Fibroblast of lung (primary cell): ENCODE results near the gene NRDC. TPM values are rescaled to one million over a fixed set of nuclear protein-coding genes. Genes with fewer than 3 reads are reported as not detected.
"Not testable (repeated sequence)": the region's sequence is repeated elsewhere in the genome, so short reads cannot be mapped to it uniquely, and the experiment has no call there.

ENCODE experiments used
- DNase-seq, 2 donors: peaks; one replicate each; pipeline versions ENCODE4 v3.0.0 to v3.0.0-alpha.2; 2010; ENCODE audit warnings: low read depth in 2 of 2
- H2AFZ ChIP-seq: 2 replicates; pipeline ENCODE4 v1.5.1; 2012; ENCODE audit warnings: low read length, control low read depth, inconsistent platforms
- H3K27ac ChIP-seq: 2 replicates; pipeline ENCODE4 v1.5.1; 2011; ENCODE audit warnings: low read length, control low read depth; ENCODE audit not compliant: insufficient read depth
- H3K27me3 ChIP-seq: 2 replicates; pipeline ENCODE4 v1.5.1; 2011; ENCODE audit warnings: mild to moderate bottlenecking, low read length; ENCODE audit not compliant: control insufficient read depth, insufficient read depth
- H3K36me3 ChIP-seq: 2 replicates; pipeline ENCODE4 v1.5.1; 2011; ENCODE audit warnings: low read length; ENCODE audit not compliant: control insufficient read depth, insufficient read depth
- H3K4me1 ChIP-seq: 2 replicates; pipeline ENCODE4 v1.5.1; 2011; ENCODE audit warnings: low read length; ENCODE audit not compliant: control insufficient read depth, insufficient read depth; ENCODE audit errors: extremely low read depth
- H3K4me2 ChIP-seq: 2 replicates; pipeline ENCODE4 v1.5.1; 2011; ENCODE audit warnings: low read length, control low read depth; ENCODE audit not compliant: insufficient read depth; ENCODE audit errors: extremely low read depth
- H3K4me3 ChIP-seq, 4 experiments: fragments of 200-600 bp in 1 of 4; sonication (generic) in 1 of 4; replicated peaks in 1 of 4; 2 replicates each; pipeline ENCODE4 v1.5.1; 2011 to 2016; ENCODE audit warnings: low read length in 4 of 4, low read depth in 3 of 4, mild to moderate bottlenecking in 3 of 4, control low read depth in 2 of 4, inconsistent platforms in 1 of 4, mixed read lengths in 1 of 4; ENCODE audit not compliant: insufficient read depth in 1 of 4; ENCODE audit errors: control extremely low read depth in 1 of 4
- H3K79me2 ChIP-seq: 2 replicates; pipeline ENCODE4 v1.5.1; 2012; ENCODE audit warnings: mild to moderate bottlenecking, low read length, inconsistent platforms; ENCODE audit not compliant: control insufficient read depth, insufficient read depth
- H3K9ac ChIP-seq: 2 replicates; pipeline ENCODE4 v1.5.1; 2011; ENCODE audit warnings: mild to moderate bottlenecking, low read length, control low read depth; ENCODE audit not compliant: insufficient read depth
- H3K9me3 ChIP-seq: 2 replicates; pipeline ENCODE4 v1.5.1; 2012; ENCODE audit warnings: low read depth, low read length; ENCODE audit not compliant: control insufficient read depth, insufficient read depth
- H4K20me1 ChIP-seq: 2 replicates; pipeline ENCODE4 v1.5.1; 2011; ENCODE audit warnings: low read length; ENCODE audit not compliant: control insufficient read depth, insufficient read depth; ENCODE audit errors: extremely low read depth
- CTCF ChIP-seq, 2 donors: IDR thresholded peaks in 1 of 2; conservative IDR thresholded peaks in 1 of 2; 1 replicate in 1 of 2; 2 replicates in 1 of 2; pipeline ENCODE4 v1.5.1; 2011 to 2012; ENCODE audit warnings: low read length in 2 of 2, control low read depth in 1 of 2, inconsistent platforms in 1 of 2, low read depth in 1 of 2, mild to moderate bottlenecking in 1 of 2
- EZH2 ChIP-seq: IDR thresholded peaks from 2 replicates; pipeline ENCODE4 v1.5.1; 2012; ENCODE audit warnings: low read length, control low read depth, mild to moderate bottlenecking; ENCODE audit errors: missing control alignments
- polyA plus RNA-seq, 2 donors: library from polyadenylated mRNA; depleted of rRNA in 1 of 2; stranded (reverse) in 1 of 2; unstranded in 1 of 2; fragments of >200 nt; gene quantifications; 2 replicates each; pipeline ENCODE4 v1.2.1, GENCODE V29; 2011 to 2012; ENCODE audit warnings: missing spikeins in 1 of 2
- total RNA-seq: library from RNA; depleted of rRNA; stranded (reverse); fragments of >200 nt; gene quantifications from 2 replicates; pipeline ENCODE4 v1.2.1, GENCODE V29; 2014

The NRDC gene
- total and polyA plus RNA-seq, 2 donors (not counting 1 experiment from before 2014, with no cell fraction given): 116 to 142 TPM

GRCh38 chr1:51877434-51878307, 856 bp downstream of the NRDC start:
- Histone ChIP-seq H3K79me2 (peaks cover 55% of the 10 kb centered on the region), H4K20me1 (no peaks in the 10 kb centered on the region), H3K4me3 (peak overlapping the region; percentile 73 to 100 (median 94)), H3K36me3 (peaks cover 1% of the 10 kb centered on the region), H3K9ac (peak overlapping the region; percentile 95), H3K9me3 (no peaks in the 10 kb centered on the region), H2AFZ (no peak overlapping the region), H3K27me3 (no peaks in the 10 kb centered on the region), H3K4me1 (peaks cover 2% of the 10 kb centered on the region), H3K4me2 (peak overlapping the region; percentile 64), H3K27ac (peak overlapping the region; percentile 98)
- no peak for TF ChIP-seq CTCF (conservative IDR thresholded peaks at IDR 0.05 in 1 of 2, IDR thresholded peaks at IDR 0.05 in 1 of 2; ENCODE audit: low read depth in 1 of 2, low read length in 2 of 2)
- TF ChIP-seq EZH2: no peak
- DNase-seq: peak; percentile 38 to 55

- peak overlapping the region; percentile 70 for H3K4me2 ChIP-seq
- no peak overlapping the region for H3K9ac ChIP-seq
- peak overlapping the region in 2 of 4 experiments; percentile 1 to 100 for H3K4me3 ChIP-seq
- H3K36me3 ChIP-seq: peaks cover 1% of the 10 kb centered on the region
- H3K27me3 ChIP-seq: no peaks in the 10 kb centered on the region
- no peak overlapping the region for H2AFZ ChIP-seq
- no peak for DNase-seq
- no peaks in the 10 kb centered on the region for H4K20me1 ChIP-seq
- H3K27ac ChIP-seq: no peak overlapping the region
- peaks cover 73% of the 10 kb centered on the region for H3K79me2 ChIP-seq
- no peak for TF ChIP-seq CTCF (conservative IDR thresholded peaks at IDR 0.05 in 1 of 2, IDR thresholded peaks at IDR 0.05 in 1 of 2; ENCODE audit: low read depth in 1 of 2, low read length in 2 of 2)
- TF ChIP-seq EZH2: no peak
- peaks cover 2% of the 10 kb centered on the region for H3K4me1 ChIP-seq
- H3K9me3 ChIP-seq: no peaks in the 10 kb centered on the region
These were observed 2.7 kb downstream of the NRDC start for GRCh38 chr1:51875836-51876235.

DNA sequence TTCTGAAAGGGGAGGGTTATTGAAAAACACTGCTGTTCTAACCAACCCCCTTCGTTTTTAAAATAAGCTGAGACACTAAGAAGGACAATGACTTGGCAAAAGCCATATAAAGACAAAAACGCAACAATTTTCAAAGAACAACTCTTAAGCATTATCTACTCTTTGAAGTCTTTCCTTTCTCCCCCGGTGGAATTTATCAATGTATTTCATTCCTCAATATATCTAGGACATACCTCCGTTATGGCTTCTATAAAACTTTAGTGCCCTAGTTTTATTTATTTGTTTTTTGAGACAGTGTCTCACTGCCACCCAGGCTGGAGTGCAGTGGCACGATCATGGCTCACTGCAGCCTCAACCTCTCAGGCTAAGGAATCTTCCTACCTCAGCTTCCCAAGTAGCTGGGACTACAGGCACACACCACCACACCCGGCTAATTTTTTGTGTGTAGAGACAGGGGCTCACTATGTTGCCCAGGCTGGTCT, 3.2 kb downstream of the NRDC start:
- no peak overlapping the region for H3K27ac ChIP-seq
- H3K9me3 ChIP-seq: no peaks in the 10 kb centered on the region
- H2AFZ ChIP-seq: no peak overlapping the region
- no peaks in the 10 kb centered on the region for H4K20me1 ChIP-seq
- no peaks in the 10 kb centered on the region for H3K27me3 ChIP-seq
- H3K36me3 ChIP-seq: peaks cover 1% of the 10 kb centered on the region
- H3K79me2 ChIP-seq: peaks cover 76% of the 10 kb centered on the region
- H3K4me3 ChIP-seq: peak overlapping the region in 1 of 4 experiments; percentile 28
- H3K9ac ChIP-seq: no peak overlapping the region
- H3K4me1 ChIP-seq: peaks cover 2% of the 10 kb centered on the region
- peak overlapping the region; percentile 10 for H3K4me2 ChIP-seq
- TF ChIP-seq EZH2 (no peak), CTCF (conservative IDR thresholded peaks at IDR 0.05 in 1 of 2, IDR thresholded peaks at IDR 0.05 in 1 of 2; ENCODE audit: low read depth in 1 of 2, low read length in 2 of 2) (no peak)
- no peak for DNase-seq

DNA sequence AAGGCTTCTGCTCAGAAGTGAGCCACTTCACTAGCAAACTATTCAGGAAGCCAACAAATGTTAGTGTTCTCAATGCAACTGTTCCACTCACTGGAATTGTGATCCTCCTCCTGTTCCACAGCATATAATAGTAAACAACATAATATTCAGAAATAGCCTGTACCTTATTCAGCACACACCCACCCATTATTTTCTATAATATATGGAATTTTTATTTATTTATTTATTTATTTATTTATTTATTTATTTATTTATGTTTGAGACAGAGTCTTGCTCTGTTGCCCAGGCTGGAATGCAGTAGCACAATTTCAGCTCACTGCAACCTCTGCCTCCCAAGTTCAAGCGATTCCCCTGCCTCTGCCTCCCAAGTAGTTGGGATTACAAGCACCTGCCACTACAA, 5.3 kb downstream of the NRDC start:
- DNase-seq, H3K9me3 ChIP-seq, H4K20me1 ChIP-seq, H3K27ac ChIP-seq, H3K27me3 ChIP-seq, H3K4me1 ChIP-seq, H3K9ac ChIP-seq, H2AFZ ChIP-seq, H3K4me2 ChIP-seq, H3K36me3 ChIP-seq, H3K4me3 ChIP-seq: not testable (repeated sequence)
- peaks cover 94% of the 10 kb centered on the region for H3K79me2 ChIP-seq
